ENCODE data around the gene SNX7.

The SNX7 gene

GRCh38 chr1:98653123-98653522 is 8.4 kb upstream of the SNX7 start:
- TF ChIP-seq CTCF (IDR thresholded peaks at IDR 0.05; ENCODE audit: insufficient read depth, low read length, missing control alignments): no peak
- DNase-seq (ENCODE audit: low read depth, low spot score): no peak
- POLR2A ChIA-PET: interaction anchor here (0.6 kb wide), 1 partner anchor 18 kb away, joined by 3 read pairs; no protein-coding TSS in a partner anchor
- CTCF ChIA-PET: no interaction called here
- no peak overlapping the region for H3K4me3 ChIP-seq (ENCODE audit: low read depth, low read length)

GRCh38 chr1:98659879-98660278 is 1.6 kb upstream of the SNX7 start:
- ChIA-PET POLR2A (no interaction called here), CTCF (no interaction called here)
- no peak for DNase-seq (ENCODE audit: low read depth, low spot score)

GRCh38 chr1:98660940-98661543 is 479 bp upstream of the SNX7 start:
- no peak for TF ChIP-seq CTCF (IDR thresholded peaks at IDR 0.05; ENCODE audit: insufficient read depth, low read length, missing control alignments)
- no peak for DNase-seq (ENCODE audit: low read depth, low spot score)
- CTCF ChIA-PET: interaction anchor here (0.7 to 2.6 kb wide), 4 partner anchors 9 to 88 kb away, joined by 3 to 12 read pairs (median 8); no protein-coding TSS in a partner anchor
- POLR2A ChIA-PET: interaction anchor here (0.7 kb wide), 1 partner anchor 11 kb away, joined by 4 read pairs; no protein-coding TSS in a partner anchor
- H3K4me3 ChIP-seq (ENCODE audit: low read depth, low read length): peak overlapping the region; percentile 80

More at GRCh38 chr1:98659879-98660278, 1.6 kb upstream of the SNX7 start:
- TF ChIP-seq CTCF (IDR thresholded peaks at IDR 0.05; ENCODE audit: insufficient read depth, low read length, missing control alignments): no peak
- no peak overlapping the region for H3K4me3 ChIP-seq (ENCODE audit: low read depth, low read length)

- no peak for DNase-seq (ENCODE audit: low read depth, low spot score)
- POLR2A ChIA-PET: interaction anchor here (0.7 kb wide), 1 partner anchor 618 kb away, joined by 3 read pairs; no protein-coding TSS in a partner anchor
- H3K4me3 ChIP-seq (ENCODE audit: low read depth, low read length): peak overlapping the region; percentile 80
- no peak for TF ChIP-seq CTCF (IDR thresholded peaks at IDR 0.05; ENCODE audit: insufficient read depth, low read length, missing control alignments)
- CTCF ChIA-PET: interaction anchor here (0.9 to 2.6 kb wide), 4 partner anchors 9 to 87 kb away, joined by 3 to 12 read pairs (median 7); no protein-coding TSS in a partner anchor
These were observed 792 bp downstream of the SNX7 start for GRCh38 chr1:98662356-98662670.

GRCh38 chr1:98668733-98669132 is 7.2 kb downstream of the SNX7 start:
- DNase-seq (ENCODE audit: low read depth, low spot score): no peak
- no peak overlapping the region for H3K4me3 ChIP-seq (ENCODE audit: low read depth, low read length)
- POLR2A ChIA-PET: no interaction called here
- TF ChIP-seq CTCF (IDR thresholded peaks at IDR 0.05; ENCODE audit: insufficient read depth, low read length, missing control alignments): no peak
- CTCF ChIA-PET: no interaction called here

- ChIA-PET CTCF (interaction anchor here (1.3 to 1.4 kb wide), 2 partner anchors 9 to 10 kb away, joined by 3 to 4 read pairs; no protein-coding TSS in a partner anchor), POLR2A (no interaction called here)
- no peak for DNase-seq (ENCODE audit: low read depth, low spot score)
- H3K4me3 ChIP-seq (ENCODE audit: low read depth, low read length): no peak overlapping the region
- no peak for TF ChIP-seq CTCF (IDR thresholded peaks at IDR 0.05; ENCODE audit: insufficient read depth, low read length, missing control alignments)
These were observed 8.1 kb downstream of the SNX7 start for GRCh38 chr1:98669355-98670296.
